K562 (cell line): Measurements from ENCODE around the gene RAE1. TPM values are rescaled to one million over a fixed set of nuclear protein-coding genes. Genes with fewer than 3 reads are reported as not detected.

Experiments used
- ATF4 ChIP-seq: fragments of 450-650 bp; formaldehyde crosslinking; IDR thresholded peaks from 2 replicates; pipeline ENCODE4 v1.4.0; 2022; ENCODE audit warnings: mild to moderate bottlenecking, moderate library complexity
- ELF1 ChIP-seq: fragments of 200-800 bp; sonication (Bioruptor generic); IDR thresholded peaks from 2 replicates; pipeline ENCODE4 v1.6.1; 2016; ENCODE audit warnings: missing genetic modification characterization, missing compliant biosample characterization
- FOXK2 ChIP-seq, 2 experiments: fragments of 450-650 bp; IDR thresholded peaks in 1 of 2; conservative IDR thresholded peaks in 1 of 2; 2 replicates each; pipeline ENCODE4 v1.6.1; 2016; ENCODE audit warnings: low read depth in 2 of 2, mild to moderate bottlenecking in 1 of 2
- GATA2 ChIP-seq: sonication (generic); formaldehyde crosslinking; IDR thresholded peaks from 2 replicates; pipeline ENCODE4 v1.4.0; 2020; ENCODE audit warnings: mild to moderate bottlenecking, missing genetic modification reagents
- HNRNPH1 ChIP-seq: fragments of 200-400 bp; formaldehyde crosslinking; optimal IDR thresholded peaks from 2 replicates; pipeline ENCODE3; 2017; ENCODE audit warnings: low read depth, mild to moderate bottlenecking, low read length, moderate library complexity
- KLF6 ChIP-seq: fragments of 250-450 bp; sonication (Bioruptor Pico); IDR thresholded peaks from 2 replicates; pipeline ENCODE4 v1.4.0; 2020; ENCODE audit warnings: mild to moderate bottlenecking, moderate library complexity, borderline replicate concordance
- SP2 ChIP-seq: IDR thresholded peaks from 2 replicates; pipeline ENCODE4 v1.6.1; 2011; ENCODE audit warnings: mild to moderate bottlenecking, low read depth, low read length, moderate library complexity; ENCODE audit not compliant: poor library complexity, severe bottlenecking; ENCODE audit errors: extremely low read depth
- SRSF1 ChIP-seq: fragments of 200-400 bp; formaldehyde crosslinking; IDR thresholded peaks from 2 replicates; pipeline ENCODE4 v1.6.1; 2017; ENCODE audit warnings: mild to moderate bottlenecking, low read depth, low read length, moderate library complexity
- U2AF1 ChIP-seq: fragments of 200-400 bp; formaldehyde crosslinking; optimal IDR thresholded peaks from 2 replicates; pipeline ENCODE3; 2017; ENCODE audit warnings: mild to moderate bottlenecking, low read depth, low read length, moderate library complexity
- ZKSCAN3 ChIP-seq: fragments of 250-450 bp; sonication (Bioruptor Pico); IDR thresholded peaks from 2 replicates; pipeline ENCODE4 v1.4.0; 2020
- ZNF12 ChIP-seq: sonication (generic); formaldehyde crosslinking; IDR thresholded peaks from 2 replicates; pipeline ENCODE4 v1.4.0; 2020; ENCODE audit warnings: mild to moderate bottlenecking, missing genetic modification reagents
- ZNF583 ChIP-seq: fragments of 250-450 bp; sonication (Bioruptor Pico); IDR thresholded peaks from 2 replicates; pipeline ENCODE4 v1.4.0; 2020
- polyA plus RNA-seq, 8 experiments: library from polyadenylated mRNA; depleted of rRNA in 4 of 8; stranded (reverse) in 5 of 8; unstranded in 3 of 8; fragments of >200 nt; fragmentation: Nextera tagmentation in 2 of 8; fragmentation: Illumina TruSeq in 1 of 8; extraction: Ambion mirVana in 2 of 8; extraction: Trizol in 1 of 8; gene quantifications; 2 replicates each; pipeline versions ENCODE4 v1.2.1 to v1.2.3, GENCODE V29; 2011 to 2014; ENCODE audit warnings: inconsistent platforms in 1 of 8, missing spikeins in 1 of 8
- total RNA-seq, 7 experiments: library from RNA; depleted of rRNA in 6 of 7; stranded (reverse); fragments of >200 nt in 6 of 7; fragmentation: Illumina TruSeq in 2 of 7; extraction: Trizol in 2 of 7; gene quantifications; 2 replicates each; pipeline versions ENCODE4 v1.2.1 to v1.2.3, GENCODE V29; 2011 to 2021; ENCODE audit warnings: low replicate concordance in 1 of 7
- TF ChIP-seq, protein P1 (sequence below), 2 experiments: fragments of 450-650 bp in 1 of 2; sonication (generic) in 1 of 2; formaldehyde crosslinking; conservative IDR thresholded peaks; 2 replicates each; pipeline versions ENCODE4 v1.4.0 to v1.8.1; 2020 to 2022; ENCODE audit warnings: mild to moderate bottlenecking in 1 of 2, missing genetic modification reagents in 1 of 2
- TF ChIP-seq, protein P2 (sequence below), 3 experiments: fragments of 200-800 bp in 1 of 3; sonication (Bioruptor generic) in 1 of 3; sonication (generic) in 1 of 3; formaldehyde crosslinking in 1 of 3; IDR thresholded peaks; 2 replicates each; pipeline versions ENCODE4 v1.6.1 to v1.8.0; 2016 to 2022; ENCODE audit warnings: mild to moderate bottlenecking in 2 of 3, missing compliant biosample characterization in 2 of 3, missing genetic modification characterization in 2 of 3, missing genetic modification reagents in 1 of 3
- TF ChIP-seq, protein P3 (sequence below): conservative IDR thresholded peaks from 2 replicates; pipeline ENCODE4 v1.6.1; 2011; ENCODE audit warnings: low read depth, mild to moderate bottlenecking, low read length; ENCODE audit not compliant: control insufficient read depth
- TF ChIP-seq, protein P4 (sequence below): fragments of 250-450 bp; sonication (Bioruptor Pico); IDR thresholded peaks from 2 replicates; pipeline ENCODE4 v1.8.0; 2022; ENCODE audit warnings: inconsistent platforms, mild to moderate bottlenecking, moderate library complexity, borderline replicate concordance
- TF ChIP-seq, protein P5 (sequence below), 2 experiments: fragments of 450-650 bp in 1 of 2; IDR thresholded peaks; 2 replicates each; pipeline ENCODE4 v1.6.1; 2011 to 2017; ENCODE audit warnings: low read depth in 2 of 2, antibody characterized with exemption in 1 of 2, borderline replicate concordance in 1 of 2, low read length in 1 of 2, mild to moderate bottlenecking in 1 of 2, mixed read lengths in 1 of 2; ENCODE audit not compliant: control insufficient read depth in 1 of 2

The RAE1 gene
- total and polyA plus RNA-seq, 9 of the 15 experiments (the other 6 are each of a cell fraction or from before 2014, with no cell fraction given) = 33.7 to 248 (median 77.7) TPM

GRCh38 chr20:57412347-57413029 is 61.4 kb downstream of the RAE1 start (continued):
- no peak for TF ChIP-seq ATF4
- no peak for TF ChIP-seq ZNF12
- TF ChIP-seq, protein P1, sequence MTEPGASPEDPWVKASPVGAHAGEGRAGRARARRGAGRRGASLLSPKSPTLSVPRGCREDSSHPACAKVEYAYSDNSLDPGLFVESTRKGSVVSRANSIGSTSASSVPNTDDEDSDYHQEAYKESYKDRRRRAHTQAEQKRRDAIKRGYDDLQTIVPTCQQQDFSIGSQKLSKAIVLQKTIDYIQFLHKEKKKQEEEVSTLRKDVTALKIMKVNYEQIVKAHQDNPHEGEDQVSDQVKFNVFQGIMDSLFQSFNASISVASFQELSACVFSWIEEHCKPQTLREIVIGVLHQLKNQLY (CRISPR knock-in tag; conservative IDR thresholded peaks at IDR 0.05) = no peak
- TF ChIP-seq, protein P2, sequence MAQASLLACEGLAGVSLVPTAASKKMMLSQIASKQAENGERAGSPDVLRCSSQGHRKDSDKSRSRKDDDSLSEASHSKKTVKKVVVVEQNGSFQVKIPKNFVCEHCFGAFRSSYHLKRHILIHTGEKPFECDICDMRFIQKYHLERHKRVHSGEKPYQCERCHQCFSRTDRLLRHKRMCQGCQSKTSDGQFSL (CRISPR knock-in tag; IDR thresholded peaks at IDR 0.05) = no peak
- TF ChIP-seq, protein P2 (tag; IDR thresholded peaks at IDR 0.05) = no peak
- TF ChIP-seq, protein P3, sequence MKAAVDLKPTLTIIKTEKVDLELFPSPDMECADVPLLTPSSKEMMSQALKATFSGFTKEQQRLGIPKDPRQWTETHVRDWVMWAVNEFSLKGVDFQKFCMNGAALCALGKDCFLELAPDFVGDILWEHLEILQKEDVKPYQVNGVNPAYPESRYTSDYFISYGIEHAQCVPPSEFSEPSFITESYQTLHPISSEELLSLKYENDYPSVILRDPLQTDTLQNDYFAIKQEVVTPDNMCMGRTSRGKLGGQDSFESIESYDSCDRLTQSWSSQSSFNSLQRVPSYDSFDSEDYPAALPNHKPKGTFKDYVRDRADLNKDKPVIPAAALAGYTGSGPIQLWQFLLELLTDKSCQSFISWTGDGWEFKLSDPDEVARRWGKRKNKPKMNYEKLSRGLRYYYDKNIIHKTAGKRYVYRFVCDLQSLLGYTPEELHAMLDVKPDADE = no peak
- no peak for TF ChIP-seq ELF1 (tag)
- TF ChIP-seq, protein P4, sequence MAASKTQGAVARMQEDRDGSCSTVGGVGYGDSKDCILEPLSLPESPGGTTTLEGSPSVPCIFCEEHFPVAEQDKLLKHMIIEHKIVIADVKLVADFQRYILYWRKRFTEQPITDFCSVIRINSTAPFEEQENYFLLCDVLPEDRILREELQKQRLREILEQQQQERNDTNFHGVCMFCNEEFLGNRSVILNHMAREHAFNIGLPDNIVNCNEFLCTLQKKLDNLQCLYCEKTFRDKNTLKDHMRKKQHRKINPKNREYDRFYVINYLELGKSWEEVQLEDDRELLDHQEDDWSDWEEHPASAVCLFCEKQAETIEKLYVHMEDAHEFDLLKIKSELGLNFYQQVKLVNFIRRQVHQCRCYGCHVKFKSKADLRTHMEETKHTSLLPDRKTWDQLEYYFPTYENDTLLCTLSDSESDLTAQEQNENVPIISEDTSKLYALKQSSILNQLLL = no peak
- TF ChIP-seq KLF6 = no peak
- TF ChIP-seq GATA2 (CRISPR knock-in tag) = peak; percentile 36; the same call in 1 of the 2 replicates
- TF ChIP-seq SP2 = no peak
- no peak for TF ChIP-seq ZKSCAN3 (CRISPR knock-in tag)
- no peak for TF ChIP-seq FOXK2 (conservative IDR thresholded peaks at IDR 0.05 in 1 of 2, IDR thresholded peaks at IDR 0.05 in 1 of 2; ENCODE audit: low read depth in 2 of 2)
- no peak for TF ChIP-seq HNRNPH1
- no peak for TF ChIP-seq SRSF1
- TF ChIP-seq U2AF1 = no peak
- TF ChIP-seq, protein P5, sequence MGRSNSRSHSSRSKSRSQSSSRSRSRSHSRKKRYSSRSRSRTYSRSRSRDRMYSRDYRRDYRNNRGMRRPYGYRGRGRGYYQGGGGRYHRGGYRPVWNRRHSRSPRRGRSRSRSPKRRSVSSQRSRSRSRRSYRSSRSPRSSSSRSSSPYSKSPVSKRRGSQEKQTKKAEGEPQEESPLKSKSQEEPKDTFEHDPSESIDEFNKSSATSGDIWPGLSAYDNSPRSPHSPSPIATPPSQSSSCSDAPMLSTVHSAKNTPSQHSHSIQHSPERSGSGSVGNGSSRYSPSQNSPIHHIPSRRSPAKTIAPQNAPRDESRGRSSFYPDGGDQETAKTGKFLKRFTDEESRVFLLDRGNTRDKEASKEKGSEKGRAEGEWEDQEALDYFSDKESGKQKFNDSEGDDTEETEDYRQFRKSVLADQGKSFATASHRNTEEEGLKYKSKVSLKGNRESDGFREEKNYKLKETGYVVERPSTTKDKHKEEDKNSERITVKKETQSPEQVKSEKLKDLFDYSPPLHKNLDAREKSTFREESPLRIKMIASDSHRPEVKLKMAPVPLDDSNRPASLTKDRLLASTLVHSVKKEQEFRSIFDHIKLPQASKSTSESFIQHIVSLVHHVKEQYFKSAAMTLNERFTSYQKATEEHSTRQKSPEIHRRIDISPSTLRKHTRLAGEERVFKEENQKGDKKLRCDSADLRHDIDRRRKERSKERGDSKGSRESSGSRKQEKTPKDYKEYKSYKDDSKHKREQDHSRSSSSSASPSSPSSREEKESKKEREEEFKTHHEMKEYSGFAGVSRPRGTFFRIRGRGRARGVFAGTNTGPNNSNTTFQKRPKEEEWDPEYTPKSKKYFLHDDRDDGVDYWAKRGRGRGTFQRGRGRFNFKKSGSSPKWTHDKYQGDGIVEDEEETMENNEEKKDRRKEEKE (IDR thresholded peaks at IDR 0.05; ENCODE audit: borderline replicate concordance in 1 of 2, control insufficient read depth in 1 of 2, low read depth in 2 of 2, low read length in 1 of 2) = no peak
- no peak for TF ChIP-seq ZNF583
